ENCODE data around the gene C19orf85.

C19orf85 gene

DNA sequence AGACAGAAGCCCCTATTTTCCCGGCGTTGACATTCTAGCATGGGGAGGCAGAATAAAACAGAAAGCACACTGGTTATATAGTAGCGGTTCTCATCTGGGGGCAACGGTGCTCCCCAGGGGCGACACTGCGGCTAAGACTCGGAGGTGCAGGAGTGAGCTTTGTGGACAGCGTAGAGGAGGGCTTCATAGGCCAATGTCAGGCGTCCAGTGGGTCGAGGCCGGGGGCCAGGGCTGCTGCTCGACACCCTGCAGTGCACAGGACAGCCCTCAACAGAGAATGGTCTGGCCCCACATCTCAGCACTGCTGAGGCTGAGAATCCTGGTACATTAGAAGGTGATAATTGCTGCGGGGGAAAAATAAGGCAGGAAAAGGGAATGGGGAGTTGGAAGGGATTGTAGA, 13.4 kb upstream of the C19orf85 start:
- DNase-seq: no peak

GRCh38 chr19:55476100-55476775, 11.7 kb upstream of the C19orf85 start, which contains the start of gene ZNF628:
Gene ZNF628 (plus strand): TSS chr19:55476617. CDS start chr19:55479911, 3,294 bp downstream.
- DNase-seq: peak; percentile 98 to 99 (median 98)

- no peak for DNase-seq
Observed at GRCh38 chr19:55474269-55475265, 10.0 kb upstream of the C19orf85 start.

- no peak for DNase-seq
Observed at GRCh38 chr19:55473225-55474012, 8.9 kb upstream of the C19orf85 start.

DNA sequence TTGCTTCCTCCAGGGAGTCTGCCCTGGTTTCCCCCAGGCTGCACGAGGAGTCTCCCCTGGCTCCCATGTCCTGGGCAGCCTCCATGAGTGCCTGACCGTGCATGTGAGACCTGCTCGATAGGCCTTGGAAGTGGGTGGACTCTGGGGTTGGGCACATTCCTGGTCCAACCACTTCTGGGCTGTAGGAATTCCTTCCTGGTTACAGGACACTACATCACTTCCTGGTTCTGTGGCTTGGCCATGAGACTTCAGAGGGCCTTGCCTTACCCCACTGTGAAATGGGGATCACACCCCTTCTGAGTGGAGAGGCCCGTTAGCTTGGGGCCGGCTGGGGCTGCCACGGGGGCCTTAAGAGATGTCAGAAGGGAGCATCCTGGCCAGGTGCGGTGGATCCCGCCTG, 7.9 kb upstream of the C19orf85 start:
- DNase-seq: no peak

DNA sequence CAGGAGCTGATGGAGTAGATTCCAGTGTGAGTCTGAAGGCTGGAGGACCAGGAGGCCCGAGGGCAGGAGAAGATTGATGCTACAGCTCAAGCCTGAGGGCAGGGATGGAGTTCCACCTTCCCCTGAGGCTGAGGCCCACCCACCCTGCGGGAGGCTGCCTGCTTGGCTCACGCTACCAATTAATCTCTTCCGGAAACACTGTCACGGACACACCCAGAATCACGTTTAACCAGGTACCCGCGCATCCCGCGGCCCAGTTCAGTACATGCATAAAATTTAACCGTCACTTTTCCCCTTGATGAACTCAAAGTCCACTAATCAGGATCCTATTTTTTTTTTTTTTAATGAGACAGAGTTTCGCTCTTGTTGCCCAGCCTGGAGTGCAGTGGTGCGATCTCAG, 6.7 kb upstream of the C19orf85 start:
- DNase-seq: no peak

GRCh38 chr19:55468054-55468393, 3.5 kb upstream of the C19orf85 start:
- no peak for DNase-seq

- DNase-seq: peak; percentile 63 to 87 (median 80)
Observed at GRCh38 chr19:55467236-55468053, 2.9 kb upstream of the C19orf85 start.

- no peak for DNase-seq
Observed at GRCh38 chr19:55466241-55466614, 1.7 kb upstream of the C19orf85 start.

GRCh38 chr19:55465460-55466240, 1.1 kb upstream of the C19orf85 start:
- no peak for DNase-seq

GRCh38 chr19:55464039-55464661, 401 bp downstream of the C19orf85 start:
- no peak for DNase-seq

- DNase-seq: no peak
Observed at GRCh38 chr19:55463583-55464031, 944 bp downstream of the C19orf85 start.

- no peak for DNase-seq
Observed at GRCh38 chr19:55462722-55463121, 1.8 kb downstream of the C19orf85 start.

- peak in 3 of 4 experiments; percentile 59 to 69 (median 62) for DNase-seq
Observed at GRCh38 chr19:55461974-55462626, 2.5 kb downstream of the C19orf85 start.

DNA sequence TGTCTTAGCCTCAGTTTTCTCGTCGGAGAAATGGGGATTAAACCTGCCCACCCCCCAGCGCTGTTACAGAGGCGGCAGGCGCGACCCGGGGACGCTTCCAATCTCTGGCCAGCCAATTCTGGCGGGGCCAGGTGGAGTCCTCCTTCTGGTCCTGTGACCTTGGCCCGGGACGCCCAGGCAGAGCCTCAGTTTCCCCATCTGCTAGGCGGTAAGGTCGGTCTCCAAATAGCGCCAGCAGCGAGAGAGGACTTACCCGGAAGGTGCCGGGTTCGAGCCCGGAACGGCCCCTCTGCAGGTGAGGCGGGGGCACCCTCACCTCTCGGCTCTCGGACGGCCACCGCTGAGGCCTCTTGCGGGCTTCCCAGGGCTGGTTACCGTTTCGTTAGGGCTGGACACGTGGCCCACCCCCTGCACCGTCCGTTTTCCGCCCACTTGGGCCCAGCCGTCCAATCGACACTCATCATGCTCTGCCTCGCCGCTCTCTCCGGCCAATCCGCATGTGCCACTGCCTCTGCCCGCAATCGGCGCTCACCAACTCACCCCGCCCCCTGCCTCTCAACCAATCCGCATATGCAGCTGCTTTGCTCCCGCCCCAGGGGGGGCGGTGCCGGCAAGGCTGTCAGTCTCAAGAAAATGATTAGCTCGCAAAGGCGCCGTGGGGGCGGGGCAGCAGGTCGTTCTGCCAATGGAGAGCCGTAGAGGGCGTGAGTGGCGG, 3.1 kb downstream of the C19orf85 start, which contains the start of gene ISOC2:
ISOC2 (minus strand) TSS at position 384 of the 715 bp plus-strand sequence. CDS start 5,156 bp downstream, outside the sequence.
- peak; percentile 100 for DNase-seq

DNA sequence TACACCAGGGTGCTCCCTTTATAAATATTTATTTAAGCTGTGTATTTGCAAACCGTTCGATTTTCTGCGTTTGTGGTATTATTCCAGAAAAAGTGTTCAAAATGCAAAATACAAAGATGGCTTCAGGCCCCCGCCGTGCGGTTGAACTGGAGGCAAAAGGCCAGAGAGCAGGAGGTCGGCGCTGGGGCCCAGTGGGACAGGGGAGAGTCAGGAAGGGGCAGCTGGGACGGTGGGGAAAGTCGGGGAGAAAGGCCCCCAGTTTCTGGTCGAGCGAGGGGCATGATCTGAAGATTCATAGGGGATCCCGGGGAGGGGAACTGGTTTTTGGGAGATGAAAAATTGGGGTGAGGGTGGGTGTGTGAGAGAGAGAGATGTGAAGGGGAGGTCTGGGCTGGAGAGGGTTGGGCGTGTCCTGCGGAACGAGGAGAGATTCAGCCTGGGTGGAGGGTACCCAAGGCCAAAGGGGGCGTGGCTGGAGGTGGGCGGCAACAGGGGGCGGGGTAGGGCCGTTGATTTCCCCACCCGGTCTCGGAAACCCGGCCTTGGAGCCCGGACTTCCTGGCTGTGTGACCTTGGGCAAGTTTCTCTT, 3.8 kb downstream of the C19orf85 start:
- DNase-seq: peak; percentile 59 to 80 (median 76)

GRCh38 chr19:55459950-55460657, 4.4 kb downstream of the C19orf85 start:
- DNase-seq: peak in 2 of 4 experiments; percentile 17 to 30

- no peak for DNase-seq
Observed at GRCh38 chr19:55459551-55459949, 5.0 kb downstream of the C19orf85 start.
